ENCODE results near the gene GPX3. TPM values are rescaled to one million over a fixed set of nuclear protein-coding genes. Genes with fewer than 3 reads are reported as not detected.

GPX3 gene
- total and polyA plus RNA-seq, 3 donors from 2014 or later: 119 to 224 (median 216) TPM

DNA sequence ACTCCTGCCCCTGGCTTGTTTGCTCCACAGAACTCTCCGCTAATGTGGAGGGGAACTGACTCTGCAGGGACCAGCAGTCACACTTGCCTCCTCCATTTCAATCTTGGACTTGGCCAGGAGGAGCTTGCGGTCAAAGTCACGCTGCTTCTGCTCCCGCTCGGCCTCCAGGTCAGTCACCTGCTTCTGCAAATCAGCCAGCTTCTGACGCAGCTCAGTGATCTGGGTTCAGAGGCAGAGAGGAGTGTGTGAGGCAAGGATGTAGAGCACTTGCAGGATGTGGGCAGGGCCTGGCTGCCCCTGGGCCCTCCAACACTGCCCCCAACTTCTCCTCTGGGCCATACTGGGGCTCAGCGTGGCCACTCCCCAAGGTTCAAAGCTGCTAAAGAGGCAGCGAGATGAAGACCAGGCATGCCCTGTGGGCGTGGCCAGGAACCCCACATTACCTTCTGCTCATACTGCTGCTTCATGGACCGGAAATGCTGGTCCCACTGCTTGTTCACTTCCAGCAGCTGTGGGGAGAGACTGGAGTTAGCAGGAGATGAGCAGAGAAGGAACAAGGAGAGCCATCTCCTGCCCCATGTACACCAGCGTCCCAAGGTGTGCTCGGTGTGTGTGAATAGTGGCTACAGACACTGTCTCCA is 22.2 kb downstream of the GPX3 start:
- Histone ChIP-seq H3K36me3 (ENCODE audit: low read depth, missing control alignments) (no peaks in the 10 kb centered on the region), H3K27ac (no peak overlapping the region), H3K4me1 (peaks cover 33% of the 10 kb centered on the region), H3K27me3 (no peaks in the 10 kb centered on the region), H3K9me3 (no peaks in the 10 kb centered on the region), H3K4me3 (no peak overlapping the region)
- 92 to 94% methylated on average over 12 of the region's 12 CpGs for WGBS, 2 donors
- DNase-seq: no peak
- intact Hi-C loops (cut with DNase I; ENCODE audit: low total_unique reads): no loop called here
- TF ChIP-seq, protein P1, sequence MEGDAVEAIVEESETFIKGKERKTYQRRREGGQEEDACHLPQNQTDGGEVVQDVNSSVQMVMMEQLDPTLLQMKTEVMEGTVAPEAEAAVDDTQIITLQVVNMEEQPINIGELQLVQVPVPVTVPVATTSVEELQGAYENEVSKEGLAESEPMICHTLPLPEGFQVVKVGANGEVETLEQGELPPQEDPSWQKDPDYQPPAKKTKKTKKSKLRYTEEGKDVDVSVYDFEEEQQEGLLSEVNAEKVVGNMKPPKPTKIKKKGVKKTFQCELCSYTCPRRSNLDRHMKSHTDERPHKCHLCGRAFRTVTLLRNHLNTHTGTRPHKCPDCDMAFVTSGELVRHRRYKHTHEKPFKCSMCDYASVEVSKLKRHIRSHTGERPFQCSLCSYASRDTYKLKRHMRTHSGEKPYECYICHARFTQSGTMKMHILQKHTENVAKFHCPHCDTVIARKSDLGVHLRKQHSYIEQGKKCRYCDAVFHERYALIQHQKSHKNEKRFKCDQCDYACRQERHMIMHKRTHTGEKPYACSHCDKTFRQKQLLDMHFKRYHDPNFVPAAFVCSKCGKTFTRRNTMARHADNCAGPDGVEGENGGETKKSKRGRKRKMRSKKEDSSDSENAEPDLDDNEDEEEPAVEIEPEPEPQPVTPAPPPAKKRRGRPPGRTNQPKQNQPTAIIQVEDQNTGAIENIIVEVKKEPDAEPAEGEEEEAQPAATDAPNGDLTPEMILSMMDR (IDR thresholded peaks at IDR 0.05): no peak
- no peak for TF ChIP-seq POLR2A (IDR thresholded peaks at IDR 0.05)

DNA sequence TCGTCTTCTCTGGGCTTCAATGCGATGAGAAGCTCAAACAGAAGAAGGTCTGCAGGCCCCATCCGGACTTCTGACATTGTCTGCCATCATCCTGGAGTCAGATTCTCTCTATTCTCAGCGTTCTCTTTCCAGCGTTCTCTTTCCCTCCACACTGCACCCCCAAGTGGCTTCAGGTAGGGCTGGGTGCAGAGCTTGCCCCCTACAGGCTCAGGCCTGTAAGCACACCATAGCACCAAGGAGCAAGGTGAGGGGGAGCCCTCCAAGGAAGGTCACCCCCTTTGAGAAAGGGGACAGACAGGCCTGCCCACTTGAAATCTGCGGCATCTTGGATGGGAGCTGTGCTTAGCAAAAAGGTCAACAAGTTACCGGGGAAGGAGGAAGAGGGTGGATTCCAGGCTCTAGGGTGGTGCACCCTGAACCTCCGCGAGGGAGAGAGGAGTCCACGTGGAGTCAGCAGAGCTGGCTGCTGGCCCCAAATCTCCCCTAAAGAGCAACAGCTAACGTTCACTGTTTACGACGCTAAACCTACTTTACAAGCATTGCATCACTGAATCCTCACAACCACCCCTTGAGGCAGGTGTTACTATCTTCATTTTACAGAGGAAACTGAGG is 27.5 kb downstream of the GPX3 start:
- no peaks in the 10 kb centered on the region for H3K9me3 ChIP-seq
- no peak overlapping the region for H3K27ac ChIP-seq
- 69 to 77% methylated on average over 13 of the region's 13 CpGs for WGBS, 2 donors
- H3K36me3 ChIP-seq (ENCODE audit: low read depth, missing control alignments): no peaks in the 10 kb centered on the region
- H3K27me3 ChIP-seq: no peaks in the 10 kb centered on the region
- DNase-seq: no peak
- H3K4me3 ChIP-seq: no peak overlapping the region
- intact Hi-C loops (cut with DNase I; ENCODE audit: low total_unique reads): loop anchor here (5.0 kb wide), 1 partner anchor 41 kb away; no protein-coding TSS in a partner anchor
- no peak for TF ChIP-seq POLR2A (IDR thresholded peaks at IDR 0.05)
- TF ChIP-seq, protein P1 (IDR thresholded peaks at IDR 0.05): peak; percentile 59 to 71 (median 70)
- H3K4me1 ChIP-seq: peaks cover 25% of the 10 kb centered on the region

DNA sequence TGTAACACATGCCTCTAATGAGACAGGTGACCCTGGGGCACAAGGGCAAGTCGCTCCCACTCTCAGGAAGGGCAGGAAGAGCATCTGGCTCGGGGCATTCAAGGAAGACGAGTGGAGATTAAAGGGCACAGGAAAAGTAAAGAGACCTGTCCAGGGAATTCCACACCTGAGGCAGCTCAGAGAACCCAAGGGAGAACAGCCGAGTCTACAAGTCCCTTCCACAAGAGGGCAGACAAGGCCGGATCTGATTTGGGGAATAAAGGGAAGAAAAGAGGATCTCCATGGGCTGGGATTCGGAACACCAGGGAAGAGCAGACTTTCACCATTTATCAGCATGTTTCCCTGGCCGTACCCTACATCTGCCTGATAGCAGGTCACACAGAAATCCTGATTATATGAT is 28.1 kb downstream of the GPX3 start:
- Histone ChIP-seq H3K27ac (no peak overlapping the region), H3K4me1 (peaks cover 25% of the 10 kb centered on the region), H3K27me3 (no peaks in the 10 kb centered on the region), H3K9me3 (no peaks in the 10 kb centered on the region), H3K36me3 (ENCODE audit: low read depth, missing control alignments) (no peaks in the 10 kb centered on the region), H3K4me3 (no peak overlapping the region)
- intact Hi-C loops (cut with DNase I; ENCODE audit: low total_unique reads): loop anchor here (5.0 kb wide), 1 partner anchor 41 kb away; no protein-coding TSS in a partner anchor
- TF ChIP-seq, protein P1 (IDR thresholded peaks at IDR 0.05): no peak
- no peak for TF ChIP-seq POLR2A (IDR thresholded peaks at IDR 0.05)
- DNase-seq: no peak
- 71 to 74% methylated on average over 7 of the region's 7 CpGs for WGBS, 2 donors

DNA sequence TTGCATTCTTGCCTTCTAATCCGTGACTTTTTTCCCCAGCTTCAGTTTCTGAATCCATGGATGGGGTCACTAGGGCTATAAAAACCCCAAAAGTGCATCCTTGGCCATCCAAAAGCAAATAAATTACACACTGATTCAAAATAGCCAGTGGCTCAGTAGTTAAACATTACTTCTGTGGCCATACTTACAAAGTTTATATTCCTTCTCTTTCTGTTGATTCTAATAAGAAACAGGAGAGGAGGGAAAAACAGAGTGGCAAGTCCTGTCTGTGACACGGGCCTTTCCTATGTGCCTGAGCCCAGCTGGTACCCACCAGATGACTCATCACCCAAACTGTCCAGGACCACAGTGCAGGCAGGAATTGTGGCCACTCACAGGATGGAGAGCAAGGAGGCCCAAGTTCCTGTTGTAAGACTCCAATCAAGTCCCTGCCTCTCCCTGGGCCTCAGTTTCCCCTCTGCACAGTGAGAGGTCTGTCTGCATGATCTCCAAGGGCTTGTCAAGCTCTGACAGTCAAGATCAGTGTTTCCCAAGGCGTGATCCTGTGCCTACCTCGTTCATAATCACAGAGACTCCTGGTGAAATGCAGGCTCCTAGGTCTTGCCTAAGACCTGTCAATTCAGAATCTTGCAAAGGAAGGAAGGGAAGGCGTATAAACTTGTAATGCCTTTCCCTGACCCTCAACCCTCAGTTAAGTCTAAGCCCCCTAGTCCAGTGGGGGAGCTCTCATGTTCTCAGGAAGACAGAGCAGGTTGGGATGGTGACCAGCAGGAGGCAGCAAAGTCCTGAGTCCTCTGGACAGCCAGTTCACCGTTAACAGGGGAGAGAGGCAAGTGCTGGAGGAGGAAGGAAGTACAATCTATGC is 30.9 kb downstream of the GPX3 start:
- H3K9me3 ChIP-seq: no peaks in the 10 kb centered on the region
- peak overlapping the region; percentile 11 to 55 for H3K27ac ChIP-seq
- no peaks in the 10 kb centered on the region for H3K27me3 ChIP-seq
- DNase-seq: peak; percentile 90
- peaks cover 25% of the 10 kb centered on the region for H3K4me1 ChIP-seq
- H3K4me3 ChIP-seq: no peak overlapping the region
- no peaks in the 10 kb centered on the region for H3K36me3 ChIP-seq (ENCODE audit: low read depth, missing control alignments)
- intact Hi-C loops (cut with DNase I; ENCODE audit: low total_unique reads): loop anchor here (2.0 kb wide), 1 partner anchor 66 kb away; no protein-coding TSS in a partner anchor
- TF ChIP-seq, protein P1 (IDR thresholded peaks at IDR 0.05): peak; percentile 73 to 92 (median 86)
- no peak for TF ChIP-seq POLR2A (IDR thresholded peaks at IDR 0.05)
- 66 to 72% methylated on average over 5 to 6 of the region's 6 CpGs for WGBS, 2 donors

Measured in testis (tissue), 3 donors.